Right cardiac atrium (tissue), 5 donors: ENCODE results near the gene SFTA2. TPM values are rescaled to one million over a fixed set of nuclear protein-coding genes. Genes with fewer than 3 reads are reported as not detected.

ENCODE experiments used
- ATAC-seq, 2 donors: fragments of 200-7000 bp; cut with Tn5 transposase; one replicate each; pipeline versions ENCODE4 v1.8.0 to v1.9.1; 2020; ENCODE audit warnings: moderate library complexity in 2 of 2, mild to moderate bottlenecking in 1 of 2
- DNase-seq, 3 donors: peaks; one replicate each; pipeline ENCODE4 v3.0.0-alpha.2; 2020
- H3K27ac ChIP-seq: one replicate; pipeline ENCODE4 v1.5.1; 2013; ENCODE audit warnings: mild to moderate bottlenecking, low read length, control low read depth, moderate library complexity
- H3K27me3 ChIP-seq: one replicate; pipeline ENCODE4 v1.6.1; 2013; ENCODE audit not compliant: control insufficient read depth, insufficient read depth
- H3K4me1 ChIP-seq: one replicate; pipeline ENCODE4 v1.6.1; 2013; ENCODE audit warnings: low read length; ENCODE audit not compliant: control insufficient read depth, insufficient read depth
- H3K4me3 ChIP-seq: one replicate; pipeline ENCODE4 v1.5.1; 2013; ENCODE audit warnings: low read length, control low read depth
- H3K9me3 ChIP-seq: one replicate; pipeline ENCODE4 v1.6.1; 2013; ENCODE audit warnings: low read length; ENCODE audit not compliant: control insufficient read depth
- WGBS: extraction: QIAGEN DNeasy Blood & Tissue Kit; methylation state at CpG from one replicate; pipeline ENCODE4 v1.1.7; 2013; 5-methylcytosine and 5-hydroxymethylcytosine counted together
- intact Hi-C, 4 donors: fragments of 100-400 bp; cut with DNase I; formaldehyde crosslinking; loops; one replicate each; pipeline versions ENCODE4 v1.11.0 to v1.14.0; 2022 to 2023
- polyA plus RNA-seq: library from polyadenylated mRNA; stranded (reverse); fragments of 200-250 nt; gene quantifications from one replicate; pipeline ENCODE4 v1.2.3, GENCODE V29; 2013
- total RNA-seq, 4 donors: library from RNA; stranded (reverse); fragmentation: NEBNext Ultra II Directional; extraction: Animal tissue kit (Norgen Biotek cat#: 25700); gene quantifications; one replicate each; pipeline ENCODE4 v1.2.1, GENCODE V29; 2021
- donor health status: healthy with polysubstance abuse.
- donor health status: DM: no; HTN: yes; CAD: no.
- donor health status: DM: no; HTN: no; CAD: no.
- donor health status: DM: no; HTN: yes; CAD: no; lungs with severe emphysema.
- donor health status: DM: yes; HTN: yes; CAD: no.

The SFTA2 gene
- total and polyA plus RNA-seq, 5 donors, result 0.45 TPM; not detected in 4

- no peaks in the 10 kb centered on the region for H3K27me3 ChIP-seq
- H3K9me3 ChIP-seq, result no peaks in the 10 kb centered on the region
- ATAC-seq, result no peak
- intact Hi-C loops, result loop anchor here in 2 of 4 donors (10.0 kb wide), 1 partner anchor 145 kb away; the partner anchor contains the start of genes FLOT1 (in 2 of the 2) and IER3 (in 2 of the 2)
- peaks cover 15% of the 10 kb centered on the region for H3K4me1 ChIP-seq
- peak in 1 of 3 donors; percentile 65 for DNase-seq
- 80% methylated on average over 14 of the region's 14 CpGs for WGBS
- no peak overlapping the region for H3K4me3 ChIP-seq
- no peak overlapping the region for H3K27ac ChIP-seq
Measured at GRCh38 chr6:30889921-30890645, 41.9 kb downstream of the SFTA2 start.

GRCh38 chr6:30889496-30889885, 42.5 kb downstream of the SFTA2 start:
- DNase-seq, result no peak
- H3K9me3 ChIP-seq, result no peaks in the 10 kb centered on the region
- ATAC-seq, result no peak
- WGBS, result 77% methylated on average over 4 of the region's 4 CpGs
- H3K27me3 ChIP-seq, result no peaks in the 10 kb centered on the region
- H3K4me1 ChIP-seq, result peaks cover 15% of the 10 kb centered on the region
- H3K4me3 ChIP-seq, result no peak overlapping the region
- H3K27ac ChIP-seq, result no peak overlapping the region
- intact Hi-C loops, result loop anchor here in 2 of 4 donors (10.0 kb wide), 1 partner anchor 145 kb away; the partner anchor contains the start of genes FLOT1 (in 2 of the 2) and IER3 (in 2 of the 2)

- intact Hi-C loops, result loop anchor here in 2 of 4 donors (10.0 kb wide), 1 partner anchor 144 kb away; the partner anchor contains the start of genes FLOT1 (in 2 of the 2) and IER3 (in 2 of the 2)
- peaks cover 15% of the 10 kb centered on the region for H3K4me1 ChIP-seq
- 91% methylated on average over 18 of the region's 18 CpGs for WGBS
- ATAC-seq, result no peak
- no peaks in the 10 kb centered on the region for H3K27me3 ChIP-seq
- no peak overlapping the region for H3K27ac ChIP-seq
- no peak overlapping the region for H3K4me3 ChIP-seq
- no peaks in the 10 kb centered on the region for H3K9me3 ChIP-seq
- DNase-seq, result no peak
Measured at GRCh38 chr6:30888816-30889495, 43.0 kb downstream of the SFTA2 start.

GRCh38 chr6:30887901-30888815, 43.8 kb downstream of the SFTA2 start:
- no peaks in the 10 kb centered on the region for H3K9me3 ChIP-seq
- intact Hi-C loops, result loop anchor here in 2 of 4 donors (10.0 kb wide), 1 partner anchor 143 kb away; the partner anchor contains the start of genes FLOT1 (in 2 of the 2) and IER3 (in 2 of the 2)

GRCh38 chr6:30886897-30887255, 45.1 kb downstream of the SFTA2 start:
- DNase-seq (no peak), ATAC-seq (no peak)
- Histone ChIP-seq H3K9me3 (no peaks in the 10 kb centered on the region), H3K27me3 (no peaks in the 10 kb centered on the region), H3K4me3 (no peak overlapping the region), H3K27ac (no peak overlapping the region), H3K4me1 (peaks cover 25% of the 10 kb centered on the region)
- intact Hi-C loops, result loop anchor here in 2 of 4 donors (10.0 kb wide), 1 partner anchor 142 kb away; the partner anchor contains the start of genes FLOT1 (in 2 of the 2) and IER3 (in 2 of the 2)

More at GRCh38 chr6:30887901-30888815, 43.8 kb downstream of the SFTA2 start:
- DNase-seq, result no peak
- peaks cover 16% of the 10 kb centered on the region for H3K4me1 ChIP-seq
- H3K4me3 ChIP-seq, result no peak overlapping the region
- H3K27me3 ChIP-seq, result no peaks in the 10 kb centered on the region
- ATAC-seq, result no peak
- 51% methylated on average over 6 of the region's 6 CpGs for WGBS
- H3K27ac ChIP-seq, result peak overlapping the region; percentile 12

GRCh38 chr6:30885999-30886896, 45.7 kb downstream of the SFTA2 start:
- intact Hi-C loops, result loop anchor here in 2 of 4 donors (10.0 kb wide), 1 partner anchor 141 kb away; the partner anchor contains the start of genes FLOT1 (in 2 of the 2) and IER3 (in 2 of the 2)
- Histone ChIP-seq H3K4me1 (peaks cover 25% of the 10 kb centered on the region), H3K4me3 (peak overlapping the region; percentile 92), H3K27ac (peak overlapping the region; percentile 78), H3K9me3 (no peaks in the 10 kb centered on the region), H3K27me3 (no peaks in the 10 kb centered on the region)
- DNase-seq (peak; percentile 58 to 86 (median 80)), ATAC-seq (peak; percentile 40 to 63)
- WGBS, result 22% methylated on average over 18 of the region's 18 CpGs

- no peak for DNase-seq
- peak; percentile 0 to 3 for ATAC-seq
- WGBS, result 25% methylated on average over 7 of the region's 7 CpGs
- no peaks in the 10 kb centered on the region for H3K9me3 ChIP-seq
- peak overlapping the region; percentile 92 for H3K4me3 ChIP-seq
- no peaks in the 10 kb centered on the region for H3K27me3 ChIP-seq
- intact Hi-C loops, result loop anchor here in 2 of 4 donors (10.0 kb wide), 1 partner anchor 141 kb away; the partner anchor contains the start of genes FLOT1 (in 2 of the 2) and IER3 (in 2 of the 2)
- H3K4me1 ChIP-seq, result peaks cover 25% of the 10 kb centered on the region
- peak overlapping the region; percentile 78 for H3K27ac ChIP-seq
Measured at GRCh38 chr6:30885481-30885998, 46.4 kb downstream of the SFTA2 start.

GRCh38 chr6:30884521-30885480, 47.2 kb downstream of the SFTA2 start:
- Histone ChIP-seq H3K9me3 (no peaks in the 10 kb centered on the region), H3K27ac (peak overlapping the region; percentile 78), H3K27me3 (no peaks in the 10 kb centered on the region), H3K4me1 (peaks cover 23% of the 10 kb centered on the region), H3K4me3 (peak overlapping the region; percentile 92)
- intact Hi-C loops, result loop anchor here in 3 of 4 donors (5.0 to 10.0 kb wide), 2 partner anchors 140 to 142 kb away; partner anchors contain the start of genes FLOT1 (in 3 of the 3) and IER3 (in 3 of the 3)
- peak; percentile 41 to 52 for ATAC-seq
- DNase-seq, result peak; percentile 46 to 84 (median 81)
- 4% methylated on average over 59 of the region's 59 CpGs for WGBS
